IgD-negative memory B cell (primary cell): ENCODE measurements around the gene PTGER1. TPM values are rescaled to one million over a fixed set of nuclear protein-coding genes. Genes with fewer than 3 reads are reported as not detected.

Experiments used
- H3K27ac Mint-ChIP-seq, 3 donors: one replicate each; pipeline ENCODE4 v1.8.0; 2020 to 2022; ENCODE audit warnings: mild to moderate bottlenecking in 3 of 3, mixed read lengths in 3 of 3, moderate library complexity in 1 of 3
- H3K27me3 Mint-ChIP-seq: one replicate; pipeline ENCODE4 v1.8.0; 2021; ENCODE audit warnings: mixed read lengths
- H3K36me3 Mint-ChIP-seq: one replicate; pipeline ENCODE4 v1.8.0; 2020; ENCODE audit warnings: mild to moderate bottlenecking, mixed read lengths
- H3K4me1 Mint-ChIP-seq, 3 donors: one replicate each; pipeline ENCODE4 v1.8.0; 2020 to 2022; ENCODE audit warnings: mixed read lengths in 3 of 3, mild to moderate bottlenecking in 1 of 3
- H3K4me3 Mint-ChIP-seq, 4 donors: one replicate each; pipeline ENCODE4 v1.8.0; 2020 to 2022; ENCODE audit warnings: mild to moderate bottlenecking in 4 of 4, mixed read lengths in 4 of 4, moderate library complexity in 3 of 4
- H3K9me3 Mint-ChIP-seq, 3 donors: one replicate each; pipeline ENCODE4 v1.8.0; 2020 to 2021; ENCODE audit warnings: mixed read lengths in 3 of 3, mild to moderate bottlenecking in 1 of 3
- polyA plus RNA-seq: library from polyadenylated mRNA; unstranded; fragments of 300-500 nt; fragmentation: Illumina TruSeq; gene quantifications from one replicate; pipeline ENCODE4 v1.2.3, GENCODE V29; 2021

The PTGER1 gene
- polyA plus RNA-seq, 1 donor from 2014 or later = not detected

- Mint-ChIP-seq H3K27ac (peak overlapping the region in 1 of 3 donors; percentile 54), H3K4me1 (peaks cover 0 to 8% (median 4%) of the 10 kb centered on the region in 3 donors), H3K4me3 (no peak overlapping the region), H3K36me3 (peaks cover 13% of the 10 kb centered on the region), H3K9me3 (no peaks in the 10 kb centered on the region), H3K27me3 (no peaks in the 10 kb centered on the region)
Measured at GRCh38 chr19:14449321-14449720, 25.8 kb downstream of the PTGER1 start.

- Mint-ChIP-seq H3K9me3 (no peaks in the 10 kb centered on the region), H3K36me3 (peaks cover 16% of the 10 kb centered on the region), H3K27me3 (no peaks in the 10 kb centered on the region), H3K4me3 (no peak overlapping the region), H3K4me1 (peaks cover 0 to 11% (median 9%) of the 10 kb centered on the region in 3 donors), H3K27ac (no peak overlapping the region)
Measured at GRCh38 chr19:14446336-14447036, 28.7 kb downstream of the PTGER1 start.

GRCh38 chr19:14443632-14444216, 31.4 kb downstream of the PTGER1 start:
- Mint-ChIP-seq H3K36me3 (peaks cover 8% of the 10 kb centered on the region), H3K9me3 (no peaks in the 10 kb centered on the region), H3K27ac (peak overlapping the region in 1 of 3 donors; percentile 47), H3K4me1 (peaks cover 15 to 30% (median 24%) of the 10 kb centered on the region in 3 donors), H3K27me3 (peaks cover 1% of the 10 kb centered on the region), H3K4me3 (no peak overlapping the region)

- H3K27ac Mint-ChIP-seq = no peak overlapping the region
- peaks cover 8% of the 10 kb centered on the region for H3K36me3 Mint-ChIP-seq
- H3K9me3 Mint-ChIP-seq = no peaks in the 10 kb centered on the region
- H3K4me1 Mint-ChIP-seq = peaks cover 17 to 31% (median 25%) of the 10 kb centered on the region in 3 donors
- H3K4me3 Mint-ChIP-seq = peak overlapping the region in 1 of 4 donors; percentile 72
- H3K27me3 Mint-ChIP-seq = peaks cover 1% of the 10 kb centered on the region
Measured at GRCh38 chr19:14442891-14443631, 32.1 kb downstream of the PTGER1 start.

- Mint-ChIP-seq H3K9me3 (no peaks in the 10 kb centered on the region), H3K36me3 (peaks cover 8% of the 10 kb centered on the region), H3K27me3 (peaks cover 1% of the 10 kb centered on the region), H3K27ac (peak overlapping the region in 1 of 3 donors; percentile 95), H3K4me3 (peak overlapping the region; percentile 13 to 89 (median 61)), H3K4me1 (peaks cover 20 to 30% (median 29%) of the 10 kb centered on the region in 3 donors)
Measured at GRCh38 chr19:14441041-14441938, 33.9 kb downstream of the PTGER1 start.

GRCh38 chr19:14440049-14440448, 35.1 kb downstream of the PTGER1 start:
- Mint-ChIP-seq H3K9me3 (no peaks in the 10 kb centered on the region), H3K27ac (peak overlapping the region; percentile 92 to 95 (median 95)), H3K4me3 (peak overlapping the region; percentile 89 to 98 (median 94)), H3K4me1 (peaks cover 20 to 32% (median 30%) of the 10 kb centered on the region in 3 donors), H3K36me3 (peaks cover 6% of the 10 kb centered on the region), H3K27me3 (peaks cover 1% of the 10 kb centered on the region)

GRCh38 chr19:14439014-14439413, 36.1 kb downstream of the PTGER1 start:
- H3K9me3 Mint-ChIP-seq = no peaks in the 10 kb centered on the region
- H3K27me3 Mint-ChIP-seq = peaks cover 1% of the 10 kb centered on the region
- peaks cover 23 to 35% (median 30%) of the 10 kb centered on the region in 3 donors for H3K4me1 Mint-ChIP-seq
- H3K36me3 Mint-ChIP-seq = peaks cover 2% of the 10 kb centered on the region
- peak overlapping the region in 2 of 3 donors; percentile 22 to 64 for H3K27ac Mint-ChIP-seq
- peak overlapping the region; percentile 21 to 98 (median 77) for H3K4me3 Mint-ChIP-seq

- H3K4me3 Mint-ChIP-seq = peak overlapping the region in 1 of 4 donors; percentile 78
- H3K4me1 Mint-ChIP-seq = peaks cover 26 to 33% (median 30%) of the 10 kb centered on the region in 3 donors
- H3K9me3 Mint-ChIP-seq = no peaks in the 10 kb centered on the region
- peak overlapping the region; percentile 64 to 70 (median 68) for H3K27ac Mint-ChIP-seq
- H3K36me3 Mint-ChIP-seq = no peaks in the 10 kb centered on the region
- peaks cover 1% of the 10 kb centered on the region for H3K27me3 Mint-ChIP-seq
Measured at GRCh38 chr19:14437578-14438140, 37.5 kb downstream of the PTGER1 start.

- Mint-ChIP-seq H3K27me3 (peaks cover 1% of the 10 kb centered on the region), H3K27ac (peak overlapping the region; percentile 39 to 92 (median 86))
Measured at GRCh38 chr19:14435320-14436050, 39.7 kb downstream of the PTGER1 start.

GRCh38 chr19:14434543-14435319, 40.4 kb downstream of the PTGER1 start:
- Mint-ChIP-seq H3K4me1 (peaks cover 21 to 34% (median 23%) of the 10 kb centered on the region in 3 donors), H3K4me3 (peak overlapping the region; percentile 81 to 93 (median 86)), H3K9me3 (no peaks in the 10 kb centered on the region), H3K27ac (peak overlapping the region; percentile 87 to 92 (median 88)), H3K27me3 (peaks cover 1% of the 10 kb centered on the region), H3K36me3 (no peaks in the 10 kb centered on the region)

More at GRCh38 chr19:14435320-14436050, 39.7 kb downstream of the PTGER1 start:
- H3K4me3 Mint-ChIP-seq = peak overlapping the region in 2 of 4 donors; percentile 51 to 83
- H3K4me1 Mint-ChIP-seq = peaks cover 28 to 39% (median 30%) of the 10 kb centered on the region in 3 donors
- H3K9me3 Mint-ChIP-seq = no peaks in the 10 kb centered on the region
- no peaks in the 10 kb centered on the region for H3K36me3 Mint-ChIP-seq

- H3K9me3 Mint-ChIP-seq = no peaks in the 10 kb centered on the region
- H3K4me3 Mint-ChIP-seq = peak overlapping the region; percentile 81 to 93 (median 86)
- peaks cover 15 to 28% (median 16%) of the 10 kb centered on the region in 3 donors for H3K4me1 Mint-ChIP-seq
- H3K27me3 Mint-ChIP-seq = no peaks in the 10 kb centered on the region
- H3K36me3 Mint-ChIP-seq = no peaks in the 10 kb centered on the region
- H3K27ac Mint-ChIP-seq = peak overlapping the region; percentile 87 to 91 (median 88)
Measured at GRCh38 chr19:14433554-14434501, 41.3 kb downstream of the PTGER1 start.
